Measurements from ENCODE around the gene ASS1.

GRCh38 chr9:130522233-130522808 lies 77.6 kb downstream of the ASS1 start:
- TF ChIP-seq, protein P1, sequence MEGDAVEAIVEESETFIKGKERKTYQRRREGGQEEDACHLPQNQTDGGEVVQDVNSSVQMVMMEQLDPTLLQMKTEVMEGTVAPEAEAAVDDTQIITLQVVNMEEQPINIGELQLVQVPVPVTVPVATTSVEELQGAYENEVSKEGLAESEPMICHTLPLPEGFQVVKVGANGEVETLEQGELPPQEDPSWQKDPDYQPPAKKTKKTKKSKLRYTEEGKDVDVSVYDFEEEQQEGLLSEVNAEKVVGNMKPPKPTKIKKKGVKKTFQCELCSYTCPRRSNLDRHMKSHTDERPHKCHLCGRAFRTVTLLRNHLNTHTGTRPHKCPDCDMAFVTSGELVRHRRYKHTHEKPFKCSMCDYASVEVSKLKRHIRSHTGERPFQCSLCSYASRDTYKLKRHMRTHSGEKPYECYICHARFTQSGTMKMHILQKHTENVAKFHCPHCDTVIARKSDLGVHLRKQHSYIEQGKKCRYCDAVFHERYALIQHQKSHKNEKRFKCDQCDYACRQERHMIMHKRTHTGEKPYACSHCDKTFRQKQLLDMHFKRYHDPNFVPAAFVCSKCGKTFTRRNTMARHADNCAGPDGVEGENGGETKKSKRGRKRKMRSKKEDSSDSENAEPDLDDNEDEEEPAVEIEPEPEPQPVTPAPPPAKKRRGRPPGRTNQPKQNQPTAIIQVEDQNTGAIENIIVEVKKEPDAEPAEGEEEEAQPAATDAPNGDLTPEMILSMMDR (IDR thresholded peaks at IDR 0.05): no peak
- TF ChIP-seq POLR2A (IDR thresholded peaks at IDR 0.05): no peak

Data from testis (tissue), 2 donors.